Neural crest cell (in vitro differentiated cells): ENCODE data around the gene ACTR5. TPM values are rescaled to one million over a fixed set of nuclear protein-coding genes. Genes with fewer than 3 reads are reported as not detected.

Experiments used
- DNase-seq: peaks from one replicate; pipeline ENCODE4 v3.0.0; 2021; ENCODE audit warnings: low read depth, mixed read lengths, low spot score
- H3K27ac Mint-ChIP-seq: one replicate; pipeline ENCODE4 v1.8.0; 2021; ENCODE audit warnings: mild to moderate bottlenecking, mixed read lengths; ENCODE audit not compliant: unreplicated experiment
- H3K27me3 Mint-ChIP-seq: 2 replicates; pipeline ENCODE4 v1.8.0; 2021; ENCODE audit warnings: low read depth, mild to moderate bottlenecking, mixed read lengths
- H3K36me3 Mint-ChIP-seq: 2 replicates; pipeline ENCODE4 v1.8.0; 2021; ENCODE audit warnings: low read depth, mild to moderate bottlenecking, mixed read lengths
- H3K4me1 Mint-ChIP-seq: 2 replicates; pipeline ENCODE4 v1.8.0; 2021; ENCODE audit warnings: mixed read lengths
- H3K4me3 Mint-ChIP-seq: one replicate; pipeline ENCODE4 v1.8.0; 2021; ENCODE audit warnings: mild to moderate bottlenecking, mixed read lengths
- H3K9me3 Mint-ChIP-seq: 2 replicates; pipeline ENCODE4 v1.8.0; 2021; ENCODE audit warnings: mixed read lengths
- total RNA-seq: library from RNA; stranded (reverse); gene quantifications from 2 replicates; pipeline ENCODE4 v1.2.1, GENCODE V29; 2021
- TF ChIP-seq, protein P1 (sequence below): fragments of 200-600 bp; sonication (generic); conservative IDR thresholded peaks from 2 replicates; pipeline ENCODE4 v1.5.0; 2021; ENCODE audit warnings: antibody characterized with exemption, mild to moderate bottlenecking

ACTR5 gene
- total RNA-seq, 1 donor from 2014 or later: 14.9 TPM

DNA sequence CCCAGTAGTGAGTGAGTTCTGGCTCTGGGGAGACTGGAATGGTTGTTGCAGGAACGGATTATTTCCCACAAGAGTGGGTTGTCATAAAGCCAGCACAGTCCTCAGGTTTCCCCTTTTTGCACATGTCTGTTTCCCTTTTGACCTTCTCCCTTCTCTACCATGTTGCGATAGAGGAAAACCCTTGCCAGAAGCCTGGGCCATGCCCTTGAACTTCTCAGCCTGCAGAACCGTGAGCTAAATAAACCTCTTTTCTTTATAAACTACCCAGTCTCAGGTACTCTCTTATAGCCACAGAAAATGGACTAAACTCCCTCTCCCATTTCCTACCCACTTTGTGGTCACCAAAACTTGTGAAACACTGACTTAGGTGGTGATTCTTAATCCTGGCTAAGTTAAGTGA lies 50.0 kb downstream of the ACTR5 start:
- H3K9me3 Mint-ChIP-seq: no peaks in the 10 kb centered on the region

DNA sequence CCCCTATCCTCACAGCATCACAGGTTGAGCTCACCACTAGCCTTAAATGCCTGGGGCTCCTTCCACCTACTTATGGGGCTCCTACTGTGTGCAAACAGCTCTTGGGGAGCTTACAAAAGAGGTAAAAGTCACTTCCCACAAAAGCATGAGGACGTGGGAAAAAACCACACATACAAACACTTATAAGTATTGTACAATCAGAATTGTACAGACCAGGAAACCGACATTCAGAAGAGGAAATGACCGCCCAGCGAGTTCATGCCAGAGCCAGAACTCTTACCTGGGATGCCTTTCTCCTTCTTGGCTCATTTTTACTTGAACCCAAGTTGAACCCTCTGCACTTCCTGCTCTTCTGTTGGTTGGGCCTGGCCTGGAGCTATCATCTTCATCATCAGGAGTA lies 50.9 kb downstream of the ACTR5 start:
- TF ChIP-seq, protein P1, sequence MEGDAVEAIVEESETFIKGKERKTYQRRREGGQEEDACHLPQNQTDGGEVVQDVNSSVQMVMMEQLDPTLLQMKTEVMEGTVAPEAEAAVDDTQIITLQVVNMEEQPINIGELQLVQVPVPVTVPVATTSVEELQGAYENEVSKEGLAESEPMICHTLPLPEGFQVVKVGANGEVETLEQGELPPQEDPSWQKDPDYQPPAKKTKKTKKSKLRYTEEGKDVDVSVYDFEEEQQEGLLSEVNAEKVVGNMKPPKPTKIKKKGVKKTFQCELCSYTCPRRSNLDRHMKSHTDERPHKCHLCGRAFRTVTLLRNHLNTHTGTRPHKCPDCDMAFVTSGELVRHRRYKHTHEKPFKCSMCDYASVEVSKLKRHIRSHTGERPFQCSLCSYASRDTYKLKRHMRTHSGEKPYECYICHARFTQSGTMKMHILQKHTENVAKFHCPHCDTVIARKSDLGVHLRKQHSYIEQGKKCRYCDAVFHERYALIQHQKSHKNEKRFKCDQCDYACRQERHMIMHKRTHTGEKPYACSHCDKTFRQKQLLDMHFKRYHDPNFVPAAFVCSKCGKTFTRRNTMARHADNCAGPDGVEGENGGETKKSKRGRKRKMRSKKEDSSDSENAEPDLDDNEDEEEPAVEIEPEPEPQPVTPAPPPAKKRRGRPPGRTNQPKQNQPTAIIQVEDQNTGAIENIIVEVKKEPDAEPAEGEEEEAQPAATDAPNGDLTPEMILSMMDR: no peak
- Mint-ChIP-seq H3K9me3 (no peaks in the 10 kb centered on the region), H3K27ac (no peak overlapping the region), H3K4me1 (peaks cover 7% of the 10 kb centered on the region), H3K4me3 (no peak overlapping the region), H3K27me3 (peaks cover 5% of the 10 kb centered on the region), H3K36me3 (no peaks in the 10 kb centered on the region)
- no peak for DNase-seq

More for the DNA sequence above, 50.0 kb downstream of the ACTR5 start:
- Mint-ChIP-seq H3K36me3 (no peaks in the 10 kb centered on the region), H3K4me3 (no peak overlapping the region), H3K27ac (no peak overlapping the region), H3K4me1 (no peaks in the 10 kb centered on the region), H3K27me3 (peaks cover 5% of the 10 kb centered on the region)
- TF ChIP-seq, protein P1: no peak
- no peak for DNase-seq

DNA sequence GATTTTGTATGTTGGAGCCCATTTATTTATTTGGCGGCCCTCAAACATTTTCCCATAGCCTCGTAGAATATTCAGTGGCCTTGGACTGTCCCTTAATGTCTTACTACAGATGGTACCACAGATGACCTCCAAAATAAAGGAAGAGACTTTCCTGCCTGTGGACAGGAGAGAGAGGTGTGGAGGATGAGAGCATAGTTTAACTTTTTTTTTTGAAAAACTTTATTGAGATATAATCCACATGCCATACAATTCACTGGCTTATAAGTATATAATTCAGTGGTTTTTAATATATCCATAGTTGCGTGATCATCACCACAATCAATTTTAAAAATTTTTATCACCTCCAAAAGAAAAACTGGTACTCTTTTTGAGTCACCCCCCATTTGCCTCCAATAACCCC lies 52.6 kb downstream of the ACTR5 start:
- Mint-ChIP-seq H3K9me3 (no peaks in the 10 kb centered on the region), H3K4me3 (no peak overlapping the region)

DNA sequence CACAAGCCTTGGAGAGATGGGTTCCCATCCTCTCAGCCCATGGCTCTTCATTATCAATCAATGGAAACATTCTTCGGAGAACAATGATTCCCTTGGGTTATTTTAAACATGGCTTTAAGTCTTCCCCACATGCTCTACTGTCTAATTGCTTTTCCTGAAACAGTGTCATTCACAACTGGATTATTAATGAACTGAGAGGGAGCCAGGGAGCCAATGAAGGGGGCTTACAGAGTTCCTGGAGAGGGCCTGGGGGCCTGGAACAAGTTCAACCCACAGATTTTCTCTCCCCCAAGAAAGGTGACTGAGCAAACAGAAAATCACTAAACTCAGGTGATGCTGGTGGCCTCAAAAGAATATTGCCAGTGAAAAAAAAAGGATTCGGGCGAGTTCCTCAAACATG lies 56.0 kb downstream of the ACTR5 start:
- no peaks in the 10 kb centered on the region for H3K36me3 Mint-ChIP-seq
- H3K27ac Mint-ChIP-seq: peak overlapping the region; percentile 2
- H3K27me3 Mint-ChIP-seq: peaks cover 37% of the 10 kb centered on the region
- TF ChIP-seq, protein P1: no peak
- H3K4me1 Mint-ChIP-seq: peaks cover 24% of the 10 kb centered on the region
- DNase-seq: no peak
- H3K9me3 Mint-ChIP-seq: no peaks in the 10 kb centered on the region
- H3K4me3 Mint-ChIP-seq: peak overlapping the region; percentile 87

More for the DNA sequence above, 52.6 kb downstream of the ACTR5 start:
- TF ChIP-seq, protein P1: no peak
- H3K36me3 Mint-ChIP-seq: no peaks in the 10 kb centered on the region
- peaks cover 9% of the 10 kb centered on the region for H3K27me3 Mint-ChIP-seq
- H3K27ac Mint-ChIP-seq: no peak overlapping the region
- H3K4me1 Mint-ChIP-seq: peaks cover 18% of the 10 kb centered on the region
- no peak for DNase-seq

DNA sequence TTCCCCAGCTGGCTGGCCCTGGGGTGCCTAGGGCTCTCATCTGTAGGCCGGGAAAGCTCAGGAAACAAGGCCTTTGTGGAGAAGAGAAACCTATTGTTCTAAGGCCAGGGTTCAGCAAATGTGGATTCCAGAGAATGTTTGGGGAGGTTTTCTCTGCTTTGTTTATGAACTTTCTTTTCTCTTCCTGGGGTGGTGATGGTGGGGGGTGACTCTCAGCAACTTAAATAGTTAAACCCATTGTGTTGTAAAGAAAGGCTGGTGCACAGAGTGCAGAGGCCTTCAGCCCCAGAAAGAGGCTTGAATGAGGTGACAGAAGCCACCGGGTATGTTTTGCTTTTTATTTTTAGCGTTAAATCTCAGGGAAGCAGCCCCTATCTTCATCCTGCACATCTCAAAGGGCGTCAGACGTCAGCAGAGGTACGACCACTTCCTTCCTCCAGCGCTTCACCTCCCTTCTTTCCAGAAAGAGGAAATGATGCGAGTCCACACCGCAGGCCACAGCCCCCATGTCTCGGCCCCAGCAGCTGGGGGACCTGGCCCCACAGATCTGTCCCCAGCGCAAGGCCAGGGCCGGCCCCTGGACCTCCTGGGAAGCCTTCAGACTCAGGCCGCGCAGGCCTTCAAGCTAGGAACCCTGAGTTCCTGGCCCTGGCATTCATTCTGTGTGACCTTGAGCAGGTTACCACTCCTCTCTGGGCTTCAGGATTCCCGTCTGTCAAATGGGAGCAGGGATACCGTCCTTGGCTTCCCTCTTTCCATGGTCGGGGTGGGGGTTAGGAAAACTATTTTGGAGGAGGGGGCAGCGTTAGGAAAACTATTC lies 56.6 kb downstream of the ACTR5 start:
- no peaks in the 10 kb centered on the region for H3K9me3 Mint-ChIP-seq
- TF ChIP-seq, protein P1: no peak
- DNase-seq: no peak
- H3K36me3 Mint-ChIP-seq: no peaks in the 10 kb centered on the region
- peaks cover 27% of the 10 kb centered on the region for H3K4me1 Mint-ChIP-seq
- peak overlapping the region; percentile 70 for H3K27ac Mint-ChIP-seq
- peaks cover 42% of the 10 kb centered on the region for H3K27me3 Mint-ChIP-seq
- H3K4me3 Mint-ChIP-seq: peak overlapping the region; percentile 87
